MCF 10A (cell line): ENCODE results near the gene HIGD1A. TPM values are rescaled to one million over a fixed set of nuclear protein-coding genes. Genes with fewer than 3 reads are reported as not detected.
"Not testable (repeated sequence)": the region's sequence is repeated elsewhere in the genome, so short reads cannot be mapped to it uniquely, and the experiment has no call there.

Experiments used
- BruUV-seq: library from RNA; stranded (reverse); fragments of 400-500 nt; replicated peaks from 2 replicates; lab custom pipeline; 2021; lab: Mats Ljungman, UMichigan
- CTCF ChIA-PET: fragments of 300-600 bp; sonication (Branson Sonifier 250); formaldehyde crosslinking; extraction: SDS; loops from one replicate; lab custom pipeline; 2021; ENCODE audit warnings: antibody characterized with exemption, inconsistent platforms; lab: Yijun Ruan, JAX
- POLR2A ChIA-PET: fragments of 300-600, 350-650 bp; sonication (Branson Sonifier 250); formaldehyde crosslinking; extraction: SDS; loops from one replicate; lab custom pipeline; 2020; ENCODE audit warnings: antibody characterized with exemption, inconsistent platforms; lab: Yijun Ruan, JAX
- DNase-seq: peaks from one replicate; pipeline ENCODE4 v3.0.0-alpha.2; 2018; ENCODE audit not compliant: unreplicated experiment
- H3K27ac Mint-ChIP-seq: one replicate; pipeline ENCODE4 v1.8.0; 2022; ENCODE audit warnings: mild to moderate bottlenecking, low read depth, mixed read lengths; ENCODE audit not compliant: unreplicated experiment
- H3K27me3 Mint-ChIP-seq: one replicate; pipeline ENCODE4 v1.8.0; 2022; ENCODE audit warnings: mixed read lengths; ENCODE audit not compliant: insufficient read depth, unreplicated experiment
- H3K36me3 Mint-ChIP-seq: one replicate; pipeline ENCODE4 v1.8.0; 2022; ENCODE audit warnings: mild to moderate bottlenecking, moderate library complexity, mixed read lengths; ENCODE audit not compliant: insufficient read depth, unreplicated experiment
- H3K4me1 Mint-ChIP-seq: one replicate; pipeline ENCODE4 v1.8.0; 2022; ENCODE audit warnings: mixed read lengths; ENCODE audit not compliant: insufficient read depth, unreplicated experiment
- H3K4me3 Mint-ChIP-seq: one replicate; pipeline ENCODE4 v1.8.0; 2022; ENCODE audit warnings: mild to moderate bottlenecking, moderate library complexity, mixed read lengths; ENCODE audit not compliant: unreplicated experiment
- H3K9me3 Mint-ChIP-seq: one replicate; pipeline ENCODE4 v1.8.0; 2022; ENCODE audit warnings: mixed read lengths; ENCODE audit not compliant: unreplicated experiment
- CTCF ChIP-seq: fragments of 200-600 bp; IDR thresholded peaks from one replicate; pipeline ENCODE4 v1.8.0; 2022; ENCODE audit warnings: antibody characterized with exemption, mild to moderate bottlenecking; ENCODE audit not compliant: unreplicated experiment
- intact Hi-C: fragments of 100-400 bp; cut with micrococcal nuclease; formaldehyde crosslinking; loops from 2 replicates; pipeline ENCODE4 v1.14.1; 2022
- total RNA-seq: library from RNA; stranded (reverse); gene quantifications from 2 replicates; pipeline ENCODE4 v1.2.3, GENCODE V29; 2022

Gene HIGD1A
- total RNA-seq, 1 experiment from 2014 or later: 140 TPM

DNA sequence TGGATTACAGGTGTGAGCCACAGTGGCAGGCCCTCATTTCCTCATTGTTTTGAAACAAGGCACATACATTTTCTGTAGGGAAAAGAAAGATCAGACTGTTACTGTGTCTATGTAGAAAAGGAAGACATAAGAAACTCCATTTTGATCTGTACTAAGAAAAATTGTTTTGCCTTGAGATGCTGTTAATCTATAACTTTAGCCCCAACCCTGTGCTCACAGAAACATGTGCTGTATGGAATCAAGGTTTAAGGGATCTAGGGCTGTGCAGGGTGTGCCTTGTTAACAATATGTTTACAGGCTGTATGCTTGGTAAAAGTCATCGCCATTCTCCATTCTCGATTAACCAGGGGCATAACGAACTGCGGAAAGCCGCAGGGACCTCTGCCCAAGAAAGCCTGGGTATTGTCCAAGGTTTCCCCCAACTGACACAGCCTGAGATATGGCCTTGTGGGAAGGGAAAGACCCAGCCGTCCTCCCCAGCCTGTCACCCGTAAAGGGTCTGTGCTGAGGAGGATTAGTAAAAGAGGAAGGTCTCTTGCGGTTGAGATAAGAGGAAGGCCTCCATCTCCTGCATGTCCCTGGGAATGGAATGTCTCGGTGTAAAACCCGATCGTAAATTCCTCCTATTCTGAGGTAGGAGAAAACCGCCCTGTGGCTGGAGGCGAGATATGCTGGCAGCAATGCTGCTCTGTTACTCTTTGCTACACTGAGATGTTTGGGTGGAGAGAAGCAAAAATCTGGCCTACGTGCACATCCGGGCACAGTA is 7.0 kb upstream of the HIGD1A start:
- H3K27ac Mint-ChIP-seq, H3K36me3 Mint-ChIP-seq, H3K4me3 Mint-ChIP-seq, intact Hi-C loops, BruUV-seq, POLR2A ChIA-PET, H3K9me3 Mint-ChIP-seq, H3K27me3 Mint-ChIP-seq, CTCF ChIA-PET, DNase-seq: not testable (repeated sequence)
- peaks cover 13% of the 10 kb centered on the region for H3K4me1 Mint-ChIP-seq

DNA sequence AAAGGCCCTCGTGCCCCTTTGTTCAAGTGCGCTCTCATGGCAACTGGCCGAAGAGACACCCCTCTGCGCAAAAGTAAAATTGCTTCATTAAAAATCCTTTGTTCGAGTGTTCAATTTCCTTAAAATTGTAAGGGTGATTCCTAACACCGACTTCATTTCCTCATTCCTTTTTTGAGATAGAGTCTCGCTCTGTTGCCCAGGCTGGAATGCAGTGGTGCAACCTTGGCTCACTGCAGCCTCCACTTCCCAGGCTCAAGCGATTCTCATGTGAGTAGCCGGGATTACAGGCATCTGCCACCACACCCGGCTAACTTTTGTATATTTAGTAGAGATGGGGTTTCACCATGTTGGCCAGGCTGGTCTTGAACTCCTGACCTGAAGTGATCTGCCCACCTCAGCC is 6.4 kb upstream of the HIGD1A start:
- BruUV-seq, DNase-seq, H3K27me3 Mint-ChIP-seq, H3K4me3 Mint-ChIP-seq, intact Hi-C loops, POLR2A ChIA-PET, H3K27ac Mint-ChIP-seq, H3K36me3 Mint-ChIP-seq, H3K9me3 Mint-ChIP-seq: not testable (repeated sequence)
- CTCF ChIA-PET: interaction anchor here (0.6 to 0.7 kb wide), 2 partner anchors 31 to 63 kb away, joined by 4 read pairs; no protein-coding TSS in a partner anchor
- peaks cover 11% of the 10 kb centered on the region for H3K4me1 Mint-ChIP-seq

DNA sequence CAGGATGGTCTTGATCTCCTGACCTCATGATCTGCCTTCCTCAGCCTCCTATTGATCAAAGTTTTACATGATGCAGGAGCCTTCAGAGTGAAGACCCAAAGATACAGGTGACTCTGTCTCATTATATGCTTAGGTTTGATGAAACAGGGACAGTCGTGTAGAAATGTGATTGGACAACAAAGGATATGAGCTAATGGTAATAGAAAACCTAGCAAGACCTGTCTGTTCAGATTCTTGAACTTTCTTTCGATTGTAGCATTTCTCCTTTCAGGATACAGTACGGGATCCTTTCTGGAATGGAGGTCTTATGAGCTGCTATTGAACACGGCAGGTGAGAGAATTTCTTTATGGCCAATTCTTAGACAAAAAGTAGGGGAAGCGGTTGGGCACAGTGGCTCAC is 4.9 kb upstream of the HIGD1A start, which contains the start of gene ACKR2:
ACKR2 (plus strand) TSS at position 244 of the 400 bp plus-strand sequence. CDS start 55,058 bp downstream, outside the sequence.
- no TSS peak for BruUV-seq
- H3K36me3 Mint-ChIP-seq: peaks cover 4% of the 10 kb centered on the region
- DNase-seq: no peak
- intact Hi-C loops: no loop called here
- no peak within 1 kb of the TSS for H3K27ac Mint-ChIP-seq
- no peak within 1 kb of the TSS for H3K4me3 Mint-ChIP-seq
- ChIA-PET POLR2A (interaction anchor here (0.8 to 7.3 kb wide), 3 partner anchors 12 to 219 kb away, joined by 3 to 104 read pairs (median 5); partner anchors contain the start of gene SS18L2), CTCF (interaction anchor here (0.6 to 2.1 kb wide), 4 partner anchors 9 to 72 kb away, joined by 3 to 5 read pairs (median 4); no protein-coding TSS in a partner anchor)
- H3K9me3 Mint-ChIP-seq: no peaks in the 10 kb centered on the region
- no peaks in the 10 kb centered on the region for H3K27me3 Mint-ChIP-seq
- TF ChIP-seq CTCF: no peak
- H3K4me1 Mint-ChIP-seq: no peaks in the 10 kb centered on the region

DNA sequence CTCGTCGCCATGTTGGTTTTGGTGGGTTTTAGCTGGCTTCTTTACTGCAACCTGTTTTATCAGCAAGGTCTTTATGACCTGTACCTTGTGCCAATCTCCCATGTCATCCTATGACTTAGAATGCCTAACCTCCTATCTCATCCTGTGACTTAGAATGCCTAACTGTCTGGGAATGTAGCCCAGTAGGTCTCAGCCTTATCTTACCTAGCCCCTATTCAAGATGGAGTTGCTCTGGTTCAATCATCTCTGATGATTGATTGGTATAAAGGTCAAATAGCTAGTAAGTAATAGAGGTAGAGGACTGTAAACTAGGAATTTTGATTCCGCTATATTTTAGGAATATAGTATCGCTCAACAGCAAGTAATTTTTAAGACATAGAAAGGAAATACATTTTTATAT is 3.6 kb upstream of the HIGD1A start:
- intact Hi-C loops: no loop called here
- POLR2A ChIA-PET: interaction anchor here (1.2 to 7.3 kb wide), 3 partner anchors 13 to 218 kb away, joined by 5 to 104 read pairs (median 6); partner anchors contain the start of gene SS18L2
- CTCF ChIA-PET: interaction anchor here (0.5 to 2.1 kb wide), 6 partner anchors 10 to 182 kb away, joined by 3 to 5 read pairs (median 4); no protein-coding TSS in a partner anchor
- no peak for DNase-seq
- Mint-ChIP-seq H3K4me1 (peaks cover 3% of the 10 kb centered on the region), H3K27me3 (no peaks in the 10 kb centered on the region), H3K4me3 (no peak overlapping the region), H3K36me3 (peaks cover 14% of the 10 kb centered on the region), H3K9me3 (no peaks in the 10 kb centered on the region), H3K27ac (no peak overlapping the region)
- no peak for TF ChIP-seq CTCF
- BruUV-seq: no TSS peak
